Activated CD4-positive, alpha-beta memory T cell treated with anti-CD3 and anti-CD28 coated beads, Interleukin-2, amount 10 ng/mL, durations not matched to agents 7 days and 5 days (primary cell): ENCODE results near the gene IFI6. TPM values are rescaled to one million over a fixed set of nuclear protein-coding genes. Genes with fewer than 3 reads are reported as not detected.
"Not testable (repeated sequence)": the region's sequence is repeated elsewhere in the genome, so short reads cannot be mapped to it uniquely, and the experiment has no call there.

ENCODE experiments used
- CTCF ChIA-PET: fragments of 350-600 bp; sonication (Branson Sonifier 250); formaldehyde crosslinking; loops from one replicate; lab custom pipeline; 2021; ENCODE audit warnings: antibody characterized with exemption, inconsistent platforms; lab: Charles Lee
- POLR2A ChIA-PET: fragments of 350-600 bp; sonication (Branson Sonifier 250); formaldehyde crosslinking; loops from one replicate; lab custom pipeline; 2021; ENCODE audit warnings: antibody characterized with exemption; lab: Charles Lee
- DNase-seq: peaks from one replicate; pipeline ENCODE4 v3.0.0-alpha.2; 2020
- H3K27ac Mint-ChIP-seq: one replicate; pipeline ENCODE4 v1.8.0; 2021; ENCODE audit warnings: mild to moderate bottlenecking, mixed read lengths
- H3K27me3 Mint-ChIP-seq: one replicate; pipeline ENCODE4 v1.8.0; 2021; ENCODE audit warnings: mixed read lengths
- H3K36me3 Mint-ChIP-seq: one replicate; pipeline ENCODE4 v1.8.0; 2021; ENCODE audit warnings: low read depth, mixed read lengths
- H3K4me1 Mint-ChIP-seq: one replicate; pipeline ENCODE4 v1.8.0; 2021; ENCODE audit warnings: mixed read lengths
- H3K4me3 Mint-ChIP-seq: one replicate; pipeline ENCODE4 v1.8.0; 2021; ENCODE audit warnings: mild to moderate bottlenecking, mixed read lengths
- H3K9me3 Mint-ChIP-seq: one replicate; pipeline ENCODE4 v1.8.0; 2021; ENCODE audit warnings: mixed read lengths
- total RNA-seq, 2 experiments: library from RNA; stranded (reverse); gene quantifications; one replicate each; pipeline ENCODE4 v1.2.3, GENCODE V29; 2021

The IFI6 gene
- total RNA-seq, 2 experiments from 2014 or later = 577 to 593 TPM

DNA sequence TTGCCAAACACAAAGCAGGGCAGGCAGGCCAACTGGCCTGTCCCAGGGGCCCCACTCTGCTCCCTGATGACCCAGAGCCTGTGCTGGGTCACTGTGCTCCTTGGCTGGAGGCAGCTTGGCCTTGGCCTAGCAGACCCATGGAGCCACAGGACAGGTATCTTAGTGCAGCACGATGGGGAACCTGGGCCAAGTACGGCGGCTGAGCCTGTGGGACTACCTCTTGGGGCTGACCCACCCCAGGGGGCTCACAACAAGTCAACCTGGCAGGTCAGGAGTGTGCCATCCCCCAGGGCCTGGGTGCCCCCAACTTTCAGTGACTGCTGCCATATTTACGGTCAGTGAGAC lies 26.9 kb downstream of the IFI6 start:
- DNase-seq = no peak
- Mint-ChIP-seq H3K9me3 (no peaks in the 10 kb centered on the region), H3K27ac (no peak overlapping the region), H3K4me3 (no peak overlapping the region), H3K27me3 (peaks cover 2% of the 10 kb centered on the region), H3K4me1 (peaks cover 12% of the 10 kb centered on the region), H3K36me3 (no peaks in the 10 kb centered on the region)
- ChIA-PET POLR2A (interaction anchor here (1.0 kb wide), 2 partner anchors 16 to 18 kb away, joined by 3 to 5 read pairs; no protein-coding TSS in a partner anchor), CTCF (interaction anchor here (0.9 to 2.4 kb wide), 4 partner anchors 18 to 38 kb away, joined by 3 to 35 read pairs (median 4); no protein-coding TSS in a partner anchor)

DNA sequence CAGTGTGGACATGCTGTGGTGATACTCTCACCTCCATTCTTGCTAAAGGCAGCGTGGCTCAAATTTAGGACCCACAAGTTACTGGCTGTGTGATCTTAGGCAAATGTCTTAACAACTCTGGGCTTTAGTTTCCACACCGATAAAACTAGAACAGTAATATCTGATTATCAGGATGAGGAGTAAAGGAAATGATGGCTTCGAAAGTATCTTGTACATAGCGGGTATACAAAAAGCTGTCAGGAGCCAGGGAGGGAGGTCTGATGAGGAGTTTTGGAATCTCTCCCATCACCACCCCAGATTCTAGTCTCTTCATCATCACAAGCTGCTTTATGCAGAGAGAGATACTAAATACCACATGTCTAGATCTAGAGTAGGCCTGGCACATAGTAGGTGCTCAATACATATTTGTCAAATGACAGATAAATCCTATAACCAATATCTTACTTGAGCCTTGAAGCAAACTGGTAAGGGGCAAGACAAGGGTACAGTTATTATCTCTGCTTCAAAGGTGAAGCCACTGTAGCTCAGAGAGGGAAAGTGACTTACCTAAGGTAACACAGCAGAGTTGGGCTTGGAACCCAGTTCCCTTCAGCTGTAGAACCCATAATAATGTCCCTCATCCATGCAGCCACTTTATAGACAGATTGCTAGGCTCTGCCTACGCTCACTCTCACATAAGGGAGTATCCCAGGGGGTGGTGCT lies 27.5 kb downstream of the IFI6 start:
- CTCF ChIA-PET = interaction anchor here (0.9 to 2.4 kb wide), 5 partner anchors 9 to 38 kb away, joined by 3 to 35 read pairs (median 4); no protein-coding TSS in a partner anchor
- H3K36me3 Mint-ChIP-seq = no peaks in the 10 kb centered on the region
- no peak for DNase-seq
- peaks cover 9% of the 10 kb centered on the region for H3K4me1 Mint-ChIP-seq
- H3K4me3 Mint-ChIP-seq = no peak overlapping the region
- POLR2A ChIA-PET = interaction anchor here (1.0 kb wide), 2 partner anchors 17 to 18 kb away, joined by 3 to 5 read pairs; no protein-coding TSS in a partner anchor
- H3K27me3 Mint-ChIP-seq = peaks cover 2% of the 10 kb centered on the region
- no peak overlapping the region for H3K27ac Mint-ChIP-seq
- no peaks in the 10 kb centered on the region for H3K9me3 Mint-ChIP-seq

GRCh38 chr1:27643600-27644368 lies 28.2 kb downstream of the IFI6 start:
- CTCF ChIA-PET = interaction anchor here (0.6 to 2.4 kb wide), 10 partner anchors 10 to 213 kb away, joined by 3 to 35 read pairs (median 3); no protein-coding TSS in a partner anchor
- no peak overlapping the region for H3K27ac Mint-ChIP-seq
- POLR2A ChIA-PET = interaction anchor here (1.0 to 1.3 kb wide), 2 partner anchors 15 to 19 kb away, joined by 3 to 4 read pairs; no protein-coding TSS in a partner anchor
- H3K9me3 Mint-ChIP-seq = no peaks in the 10 kb centered on the region
- no peak overlapping the region for H3K4me3 Mint-ChIP-seq
- DNase-seq = peak; percentile 72
- peaks cover 2% of the 10 kb centered on the region for H3K27me3 Mint-ChIP-seq
- H3K36me3 Mint-ChIP-seq = no peaks in the 10 kb centered on the region
- peaks cover 11% of the 10 kb centered on the region for H3K4me1 Mint-ChIP-seq

- H3K9me3 Mint-ChIP-seq, DNase-seq, H3K36me3 Mint-ChIP-seq, H3K4me3 Mint-ChIP-seq, H3K27me3 Mint-ChIP-seq, POLR2A ChIA-PET, H3K27ac Mint-ChIP-seq: not testable (repeated sequence)
- CTCF ChIA-PET = interaction anchor here (0.7 to 2.7 kb wide), 4 partner anchors 22 to 347 kb away, joined by 3 to 8 read pairs (median 4); no protein-coding TSS in a partner anchor
- peaks cover 25% of the 10 kb centered on the region for H3K4me1 Mint-ChIP-seq
Measured at GRCh38 chr1:27640514-27640913, 31.5 kb downstream of the IFI6 start.

- Mint-ChIP-seq H3K4me3 (no peak overlapping the region), H3K36me3 (no peaks in the 10 kb centered on the region), H3K4me1 (peaks cover 31% of the 10 kb centered on the region), H3K9me3 (no peaks in the 10 kb centered on the region), H3K27me3 (peaks cover 2% of the 10 kb centered on the region), H3K27ac (no peak overlapping the region)
- CTCF ChIA-PET = interaction anchor here (0.7 to 2.7 kb wide), 5 partner anchors 24 to 638 kb away, joined by 3 to 8 read pairs (median 4); no protein-coding TSS in a partner anchor
- no peak for DNase-seq
- POLR2A ChIA-PET = no interaction called here
Measured at GRCh38 chr1:27638805-27639204, 33.2 kb downstream of the IFI6 start.

DNA sequence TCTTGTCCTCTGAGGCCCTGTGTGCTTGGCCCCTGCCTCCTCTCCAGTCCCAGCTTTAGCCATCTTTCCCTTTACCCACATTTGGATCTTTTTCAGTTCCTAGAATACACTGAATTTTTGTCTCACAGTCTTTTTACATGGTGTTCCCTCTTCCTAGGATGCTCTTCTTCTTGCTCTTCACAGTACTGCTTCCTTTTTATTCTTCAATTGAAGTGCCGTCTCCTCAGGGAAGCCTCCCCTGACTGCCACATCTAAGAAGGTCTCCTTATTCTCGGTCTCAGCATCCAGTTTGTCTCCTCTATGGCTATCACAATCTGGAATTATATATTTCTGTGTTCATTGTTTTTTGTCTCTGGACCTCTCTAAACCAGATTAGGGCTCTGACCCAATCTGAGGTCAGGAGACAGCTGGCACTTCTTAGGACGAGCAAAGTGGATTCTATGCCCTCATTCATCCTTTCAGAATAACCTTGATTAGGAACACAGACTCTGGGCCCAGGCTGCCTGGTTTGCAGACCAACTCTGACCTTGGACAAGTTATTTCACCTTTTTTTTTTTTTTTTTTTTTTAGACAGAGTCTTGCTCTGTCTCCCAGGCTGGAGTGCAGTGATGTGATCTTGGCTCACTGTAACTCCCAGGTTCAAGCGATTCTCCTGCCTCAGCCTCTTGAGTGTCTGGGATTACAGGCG lies 33.8 kb downstream of the IFI6 start:
- H3K4me1 Mint-ChIP-seq = peaks cover 33% of the 10 kb centered on the region
- H3K9me3 Mint-ChIP-seq = no peaks in the 10 kb centered on the region
- no peaks in the 10 kb centered on the region for H3K27me3 Mint-ChIP-seq
- H3K4me3 Mint-ChIP-seq = no peak overlapping the region
- no peak overlapping the region for H3K27ac Mint-ChIP-seq
- ChIA-PET POLR2A (interaction anchor here (0.8 to 0.9 kb wide), 2 partner anchors 22 to 25 kb away, joined by 3 read pairs; no protein-coding TSS in a partner anchor), CTCF (interaction anchor here (0.7 to 2.7 kb wide), 5 partner anchors 25 to 638 kb away, joined by 3 to 8 read pairs (median 4); no protein-coding TSS in a partner anchor)
- no peaks in the 10 kb centered on the region for H3K36me3 Mint-ChIP-seq
- no peak for DNase-seq

DNA sequence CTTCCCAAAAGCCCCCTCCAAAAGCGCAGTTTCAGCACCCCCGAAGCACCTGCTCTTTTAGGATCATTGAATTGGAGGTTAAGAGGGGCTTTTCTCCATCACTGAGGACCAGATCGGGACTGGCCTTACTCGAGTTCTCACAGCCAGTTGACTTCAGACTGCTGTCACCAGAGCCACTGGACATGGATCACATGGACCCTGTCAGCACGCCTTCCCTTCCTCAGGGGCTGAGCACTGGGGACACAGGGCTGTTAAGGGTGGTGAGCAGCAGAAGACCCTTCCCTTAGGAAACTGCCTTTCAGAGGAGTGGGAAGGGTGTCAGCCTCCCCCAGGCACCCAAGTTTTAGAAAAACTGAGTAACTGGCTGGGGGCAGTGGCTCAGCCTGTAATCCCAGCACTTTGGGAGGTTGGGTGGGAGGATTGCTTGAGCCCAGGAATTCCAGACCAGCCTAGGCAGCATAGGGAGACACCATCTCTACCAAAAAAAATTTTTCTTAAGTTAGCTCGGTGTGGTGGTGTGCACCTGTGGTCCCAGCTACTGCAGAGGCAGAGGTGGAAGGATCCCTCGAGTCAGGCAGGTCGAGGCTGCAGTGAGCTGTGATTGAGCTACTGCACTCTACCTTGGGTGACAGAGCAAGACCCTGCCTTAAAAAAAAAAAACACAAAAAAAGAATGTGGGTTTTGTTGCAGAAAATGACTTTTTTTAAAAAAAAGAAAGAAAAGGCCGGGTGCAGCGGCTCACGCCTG lies 36.4 kb downstream of the IFI6 start:
- ChIA-PET POLR2A (interaction anchor here (1.0 kb wide), 1 partner anchor 23 kb away, joined by 3 read pairs; no protein-coding TSS in a partner anchor), CTCF (interaction anchor here (0.7 to 1.0 kb wide), 4 partner anchors 17 to 34 kb away, joined by 3 to 4 read pairs (median 3); no protein-coding TSS in a partner anchor)
- Mint-ChIP-seq H3K4me1 (peaks cover 59% of the 10 kb centered on the region), H3K4me3 (peak overlapping the region; percentile 21), H3K36me3 (no peaks in the 10 kb centered on the region), H3K27ac (no peak overlapping the region), H3K27me3 (no peaks in the 10 kb centered on the region), H3K9me3 (no peaks in the 10 kb centered on the region)
- no peak for DNase-seq

DNA sequence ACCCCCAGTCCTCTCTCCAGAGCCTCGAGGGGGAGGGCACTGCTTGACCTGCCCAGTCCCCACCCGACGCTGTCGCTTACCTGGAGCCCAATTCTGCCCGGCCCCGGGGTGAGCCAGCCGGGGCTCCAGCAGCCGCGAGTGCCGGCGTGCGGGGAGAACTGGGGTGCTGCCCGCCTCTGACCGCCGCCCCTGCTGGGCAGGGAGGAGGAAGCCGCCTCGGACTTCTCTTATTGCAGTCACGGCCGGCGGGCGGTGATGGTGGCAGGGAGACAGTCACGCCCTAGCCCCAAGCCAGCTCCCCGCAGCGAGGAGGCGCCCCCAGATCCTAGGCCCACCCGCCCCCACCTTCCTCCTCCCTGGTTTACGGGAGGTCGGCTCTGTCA lies 37.0 kb downstream of the IFI6 start, which contains the start of gene FGR:
TSS of gene FGR (minus strand) at position 201 of the 383 bp plus-strand sequence. CDS start 11,269 bp downstream, outside the sequence.
- H3K9me3 Mint-ChIP-seq = no peaks in the 10 kb centered on the region
- ChIA-PET POLR2A (no interaction called here), CTCF (interaction anchor here (1.0 to 2.4 kb wide), 3 partner anchors 28 to 35 kb away, joined by 3 to 10 read pairs (median 4); no protein-coding TSS in a partner anchor)
- H3K4me1 Mint-ChIP-seq = peaks cover 62% of the 10 kb centered on the region
- no peak for DNase-seq
- H3K36me3 Mint-ChIP-seq = no peaks in the 10 kb centered on the region
- peak within 1 kb of the TSS; percentile 29 for H3K4me3 Mint-ChIP-seq
- no peak within 1 kb of the TSS for H3K27ac Mint-ChIP-seq
- peaks cover 2% of the 10 kb centered on the region for H3K27me3 Mint-ChIP-seq

DNA sequence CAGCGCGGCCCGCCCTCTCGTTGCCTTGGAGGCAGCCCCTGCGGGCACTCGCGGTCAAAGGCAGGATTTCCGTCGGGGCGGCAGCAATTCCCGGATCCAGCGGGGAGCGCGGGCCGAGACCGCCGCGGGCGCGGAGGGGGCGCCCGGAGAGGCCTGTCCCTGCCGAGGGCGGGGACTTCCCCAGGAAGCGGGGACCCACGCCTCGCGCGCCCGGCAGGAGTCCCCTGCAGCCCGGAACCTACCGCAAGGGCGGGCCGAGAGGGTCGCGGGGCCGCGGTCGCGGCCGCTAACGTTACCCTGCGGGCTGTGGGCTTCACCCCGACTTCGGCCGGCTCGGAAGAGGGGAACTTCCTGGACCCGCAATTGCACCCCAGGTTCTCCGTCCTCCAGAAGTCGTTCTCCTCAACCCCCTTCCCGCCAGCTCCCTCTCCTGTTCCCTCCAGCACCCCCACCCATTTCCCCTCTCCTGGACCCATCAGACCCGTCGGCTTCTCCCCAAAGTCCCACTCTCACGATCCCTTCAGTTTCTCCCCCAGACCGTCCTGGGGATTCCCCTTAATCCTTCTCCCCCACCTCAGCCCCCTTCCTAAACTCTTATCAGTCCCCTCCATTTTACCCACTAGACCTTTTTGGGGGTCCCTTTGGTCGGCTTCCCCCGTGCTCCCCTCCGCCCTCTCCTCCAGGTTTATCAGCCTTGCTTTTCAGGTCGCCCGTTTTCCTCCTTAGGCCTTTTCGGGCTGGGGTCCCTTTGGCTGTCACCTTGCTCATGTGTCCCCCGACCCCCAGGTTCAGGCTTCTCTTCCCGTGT lies 37.6 kb downstream of the IFI6 start:
- Mint-ChIP-seq H3K4me3 (peak overlapping the region; percentile 29), H3K4me1 (peaks cover 66% of the 10 kb centered on the region), H3K27me3 (peaks cover 2% of the 10 kb centered on the region), H3K9me3 (no peaks in the 10 kb centered on the region), H3K36me3 (no peaks in the 10 kb centered on the region), H3K27ac (no peak overlapping the region)
- CTCF ChIA-PET = interaction anchor here (1.5 to 2.4 kb wide), 2 partner anchors 28 to 35 kb away, joined by 4 to 10 read pairs; no protein-coding TSS in a partner anchor
- peak; percentile 54 for DNase-seq
- POLR2A ChIA-PET = interaction anchor here (0.5 kb wide), 1 partner anchor 201 kb away, joined by 3 read pairs; no protein-coding TSS in a partner anchor

DNA sequence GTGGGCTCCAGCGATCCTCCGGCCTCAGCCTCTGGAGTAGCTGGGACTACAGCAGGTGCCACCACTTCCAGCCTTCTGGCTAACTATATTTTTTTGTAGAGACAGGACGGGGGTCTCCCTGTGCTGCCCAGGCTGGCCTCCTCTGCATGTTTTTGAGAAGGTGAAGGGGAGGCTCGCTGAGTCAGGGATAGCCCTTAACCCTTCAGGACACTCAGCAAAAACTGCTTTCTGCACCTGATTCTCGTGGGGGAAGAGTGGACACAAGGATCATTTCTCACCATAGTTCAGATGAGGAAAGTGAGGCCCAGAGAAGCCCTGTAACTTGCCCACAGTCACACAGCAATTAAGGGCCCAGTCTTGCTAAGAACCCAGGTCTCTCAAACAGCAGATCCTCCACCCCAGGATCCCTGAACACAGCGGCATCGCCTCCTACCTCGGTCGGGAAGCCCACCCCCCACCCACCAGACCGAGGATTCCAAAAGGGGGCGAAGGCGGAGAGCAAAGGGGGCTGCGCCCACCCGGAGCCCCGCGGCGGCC lies 38.3 kb downstream of the IFI6 start:
- peak overlapping the region; percentile 58 for H3K27ac Mint-ChIP-seq
- H3K27me3 Mint-ChIP-seq = peaks cover 7% of the 10 kb centered on the region
- no peaks in the 10 kb centered on the region for H3K9me3 Mint-ChIP-seq
- CTCF ChIA-PET = interaction anchor here (1.5 to 2.4 kb wide), 3 partner anchors 26 to 35 kb away, joined by 3 to 10 read pairs (median 4); no protein-coding TSS in a partner anchor
- peak overlapping the region; percentile 54 for H3K4me3 Mint-ChIP-seq
- H3K4me1 Mint-ChIP-seq = peaks cover 72% of the 10 kb centered on the region
- POLR2A ChIA-PET = interaction anchor here (0.5 to 1.7 kb wide), 4 partner anchors 16 to 201 kb away, joined by 3 to 11 read pairs (median 4); no protein-coding TSS in a partner anchor
- no peaks in the 10 kb centered on the region for H3K36me3 Mint-ChIP-seq
- no peak for DNase-seq
